H1 (cell line): ENCODE data around the gene GXYLT1. TPM values are rescaled to one million over a fixed set of nuclear protein-coding genes. Genes with fewer than 3 reads are reported as not detected.

Source experiments
- BACH1 ChIP-seq: IDR thresholded peaks from 2 replicates; pipeline ENCODE4 v1.6.1; 2012; ENCODE audit warnings: low read length, improper control_type of control experiment
- BCL11A ChIP-seq, 2 experiments: IDR thresholded peaks; one replicate each; pipeline ENCODE4 v1.6.1; 2011; ENCODE audit warnings: low read depth in 2 of 2, low read length in 2 of 2, mild to moderate bottlenecking in 2 of 2
- KDM5A ChIP-seq: fragments of 200-600 bp; IDR thresholded peaks from 2 replicates; pipeline ENCODE4 v1.7.1; 2012; ENCODE audit warnings: mild to moderate bottlenecking, low read length, inconsistent platforms, mixed read lengths
- RBBP5 ChIP-seq: IDR thresholded peaks from 2 replicates; pipeline ENCODE4 v1.7.1; 2012; ENCODE audit warnings: low read depth, mild to moderate bottlenecking, inconsistent platforms, low read length, moderate library complexity, borderline replicate concordance
- SIN3A ChIP-seq, 2 experiments: IDR thresholded peaks in 1 of 2; conservative IDR thresholded peaks in 1 of 2; 2 replicates each; pipeline ENCODE4 v1.6.1; 2011 to 2012; ENCODE audit warnings: low read length in 2 of 2, improper control_type of control experiment in 1 of 2, low read depth in 1 of 2, mild to moderate bottlenecking in 1 of 2
- SRF ChIP-seq: IDR thresholded peaks from 2 replicates; pipeline ENCODE4 v1.6.1; 2011; ENCODE audit warnings: mild to moderate bottlenecking, low read depth, low read length, moderate library complexity
- polyA plus RNA-seq, 7 experiments: library from polyadenylated mRNA; depleted of rRNA in 3 of 7; stranded (reverse) in 5 of 7; unstranded in 2 of 7; fragments of >200 nt in 5 of 7; fragments of 200-250 nt in 2 of 7; gene quantifications; 1 replicate in 5 of 7; 2 replicates in 1 of 7; 4 replicates in 1 of 7; pipeline versions ENCODE4 v1.2.1 to v1.2.3, GENCODE V29; 2011 to 2013; ENCODE audit warnings: missing spikeins in 2 of 7, mixed read lengths in 2 of 7
- total RNA-seq: library from RNA; stranded (reverse); fragmentation: NEBNext Ultra II Directional; extraction: Animal tissue kit (Norgen Biotek cat#: 25700); gene quantifications from 2 replicates; pipeline ENCODE4 v1.2.1, GENCODE V29; 2021
- TF ChIP-seq, protein P1 (sequence below): IDR thresholded peaks from 2 replicates; pipeline ENCODE4 v1.6.1; 2012; ENCODE audit warnings: inconsistent platforms
- TF ChIP-seq, protein P2 (sequence below): IDR thresholded peaks from 2 replicates; pipeline ENCODE4 v1.6.1; 2011; ENCODE audit warnings: low read depth, mild to moderate bottlenecking, low read length; ENCODE audit not compliant: insufficient read depth

Gene GXYLT1
- total and polyA plus RNA-seq, 2 of the 8 experiments (the other 6 are each of a cell fraction or from before 2014, with no cell fraction given) = 3.1 to 10.7 TPM

DNA sequence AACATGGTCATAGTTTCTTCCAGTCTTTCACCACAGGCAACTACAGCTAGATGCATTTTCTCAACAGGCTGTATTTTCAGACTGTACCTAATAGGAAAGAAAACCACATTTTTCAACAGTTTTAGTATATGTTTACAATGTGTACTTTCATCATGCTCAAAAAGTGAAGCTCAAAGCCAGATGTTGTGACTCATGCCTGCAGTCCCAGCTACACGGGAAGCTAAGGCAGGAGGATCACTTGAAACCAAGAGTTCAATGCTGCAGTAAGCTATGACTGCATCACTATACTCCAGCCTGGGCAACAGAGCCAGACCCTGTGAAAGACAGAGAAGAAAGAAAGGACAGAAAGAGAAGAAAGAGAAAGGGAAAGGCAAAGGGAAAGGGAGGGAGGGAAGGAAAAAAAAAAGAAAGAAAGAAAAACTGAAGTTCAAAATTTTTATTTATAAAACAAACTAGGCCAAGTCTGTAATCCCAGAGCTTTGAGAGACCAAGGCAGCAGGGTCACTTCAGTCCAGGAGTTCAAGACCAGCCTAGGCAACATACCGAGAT, 25.5 kb downstream of the GXYLT1 start (continued):
- TF ChIP-seq, protein P1, sequence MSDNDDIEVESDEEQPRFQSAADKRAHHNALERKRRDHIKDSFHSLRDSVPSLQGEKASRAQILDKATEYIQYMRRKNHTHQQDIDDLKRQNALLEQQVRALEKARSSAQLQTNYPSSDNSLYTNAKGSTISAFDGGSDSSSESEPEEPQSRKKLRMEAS = no peak
- TF ChIP-seq SRF (no peak), RBBP5 (no peak), BCL11A (IDR thresholded peaks at IDR 0.05; ENCODE audit: low read depth in 2 of 2, low read length in 2 of 2) (no peak), KDM5A (no peak), SIN3A (conservative IDR thresholded peaks at IDR 0.05 in 1 of 2, IDR thresholded peaks at IDR 0.05 in 1 of 2; ENCODE audit: low read depth in 1 of 2, low read length in 2 of 2) (no peak), BACH1 (no peak)
- TF ChIP-seq, protein P2, sequence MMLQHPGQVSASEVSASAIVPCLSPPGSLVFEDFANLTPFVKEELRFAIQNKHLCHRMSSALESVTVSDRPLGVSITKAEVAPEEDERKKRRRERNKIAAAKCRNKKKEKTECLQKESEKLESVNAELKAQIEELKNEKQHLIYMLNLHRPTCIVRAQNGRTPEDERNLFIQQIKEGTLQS = no peak
